GM12878 (cell line): ENCODE data around the gene ANAPC2. TPM values are rescaled to one million over a fixed set of nuclear protein-coding genes. Genes with fewer than 3 reads are reported as not detected.

ENCODE experiments used
- ATAC-seq: fragments of 200-7000 bp; cut with Tn5 transposase; 3 replicates; pipeline ENCODE4 v1.9.1; 2020; ENCODE audit warnings: mild to moderate bottlenecking, moderate library complexity
- BruUV-seq: library from RNA; stranded (reverse); fragments of 400-500 nt; replicated peaks from 2 replicates; lab custom pipeline; 2021; lab: Mats Ljungman, UMichigan
- CTCF ChIA-PET: fragments of 300-600 bp; sonication (Branson Sonifier 250); formaldehyde crosslinking; extraction: SDS; loops from one replicate; lab custom pipeline; 2021; ENCODE audit warnings: inconsistent platforms; lab: Yijun Ruan, JAX
- POLR2A ChIA-PET: fragments of 350-600 bp; formaldehyde crosslinking; extraction: SDS; loops from one replicate; lab custom pipeline; 2021; ENCODE audit warnings: inconsistent platforms; lab: Charles Lee
- RAD21 ChIA-PET: fragments of 300-600 bp; sonication (Branson Sonifier 250); formaldehyde crosslinking; loops from one replicate; lab custom pipeline; 2023; ENCODE audit warnings: antibody characterized with exemption; ENCODE audit not compliant: unreplicated experiment; lab: Charles Lee
- SMC1A ChIA-PET: fragments of 300-600 bp; sonication (Branson Sonifier 250); formaldehyde crosslinking; loops from one replicate; lab custom pipeline; 2023; ENCODE audit not compliant: unreplicated experiment, uncharacterized antibody; lab: Charles Lee
- DNase-seq: peaks from one replicate; pipeline ENCODE4 v3.0.0-alpha.2; 2011; ENCODE audit warnings: low read depth, low spot score
- FAIRE-seq: peaks from 3 replicates; lab custom pipeline; 2011; peaks lifted over from hg19 to GRCh38; lab: Jason Lieb, UNC
- H2AFZ ChIP-seq: 2 replicates; pipeline ENCODE4 v1.6.0; 2011; ENCODE audit warnings: low read depth, low read length, control low read depth; ENCODE audit not compliant: control insufficient read depth
- H3K27ac ChIP-seq: 2 replicates; pipeline ENCODE4 v1.5.1; 2011; ENCODE audit warnings: control low read depth; ENCODE audit not compliant: control insufficient read depth, insufficient read depth
- H3K27me3 ChIP-seq, 2 experiments: replicated peaks in 1 of 2; 2 replicates each; pipeline versions ENCODE4 v1.6.0 to v1.6.1; 2011; ENCODE audit warnings: low read length in 1 of 2; ENCODE audit not compliant: control insufficient read depth in 2 of 2, insufficient read depth in 2 of 2
- H3K36me3 ChIP-seq, 2 experiments: 2 replicates each; pipeline ENCODE4 v1.5.1; 2011; ENCODE audit warnings: low read length in 1 of 2; ENCODE audit not compliant: control insufficient read depth in 2 of 2, insufficient read depth in 2 of 2
- H3K4me1 ChIP-seq: 2 replicates; pipeline ENCODE4 v1.6.1; 2011; ENCODE audit warnings: mild to moderate bottlenecking, low read length, moderate library complexity, mixed read lengths; ENCODE audit not compliant: control insufficient read depth, insufficient read depth
- H3K4me2 ChIP-seq: 2 replicates; pipeline ENCODE4 v1.6.0; 2011; ENCODE audit warnings: control low read depth; ENCODE audit not compliant: control insufficient read depth, insufficient read depth
- H3K4me3 ChIP-seq: fragments of 200-600 bp; sonication (generic); 2 replicates; pipeline ENCODE4 v1.5.1; 2016
- H3K79me2 ChIP-seq: 2 replicates; pipeline ENCODE4 v1.6.0; 2011; ENCODE audit warnings: low read length; ENCODE audit not compliant: control insufficient read depth, insufficient read depth
- H3K9ac ChIP-seq: 2 replicates; pipeline ENCODE4 v1.8.0; 2011; ENCODE audit warnings: low read length, control low read depth, mixed read lengths; ENCODE audit not compliant: control insufficient read depth, insufficient read depth
- H3K9me3 ChIP-seq: replicated peaks from 3 replicates; pipeline ENCODE4 v1.5.1; 2011; ENCODE audit warnings: mild to moderate bottlenecking, low read length; ENCODE audit not compliant: control insufficient read depth, insufficient read depth
- H4K20me1 ChIP-seq: 2 replicates; pipeline ENCODE4 v1.6.0; 2011; ENCODE audit not compliant: control insufficient read depth, insufficient read depth
- IKZF1 ChIP-seq: fragments of 450-650 bp; conservative IDR thresholded peaks from 2 replicates; pipeline ENCODE4 v1.6.1; 2017; ENCODE audit warnings: antibody characterized with exemption, mild to moderate bottlenecking
- JUND ChIP-seq: IDR thresholded peaks from 2 replicates; pipeline ENCODE4 v1.6.1; 2012; ENCODE audit warnings: low read depth, mild to moderate bottlenecking, low read length, improper control_type of control experiment, moderate library complexity
- MTA3 ChIP-seq: IDR thresholded peaks from 2 replicates; pipeline ENCODE4 v1.6.1; 2012; ENCODE audit warnings: low read length, inconsistent platforms, borderline replicate concordance
- WGBS: methylation state at CpG from one replicate; pipeline ENCODE4 v1.1.6; 2016; ENCODE audit warnings: low lambda C conversion rate; ENCODE audit not compliant: insufficient replicate concordance, insufficient coverage; ENCODE audit errors: missing lambda C conversion rate; 5-methylcytosine and 5-hydroxymethylcytosine counted together
- in situ Hi-C: fragments of 300-500 bp; cut with MboI; formaldehyde crosslinking; loops from 9 replicates; pipeline ENCODE4 v1.14.3; 2018; ENCODE audit warnings: mixed read lengths
- intact Hi-C: fragments of 100-400 bp; cut with micrococcal nuclease; formaldehyde crosslinking; loops from one replicate; pipeline ENCODE4 v1.14.2; 2022; ENCODE audit not compliant: unreplicated experiment
- polyA plus RNA-seq, 11 experiments: library from polyadenylated mRNA; depleted of rRNA in 4 of 11; unstranded in 6 of 11; stranded (reverse) in 5 of 11; fragments of >200 nt; fragmentation: Nextera tagmentation in 4 of 11; fragmentation: Illumina TruSeq in 1 of 11; extraction: Ambion mirVana in 4 of 11; extraction: Trizol in 1 of 11; gene quantifications; 1 replicate in 1 of 11; 2 replicates in 10 of 11; pipeline versions ENCODE4 v1.2.1 to v1.2.3, GENCODE V29; 2011 to 2016; ENCODE audit warnings: inconsistent platforms in 2 of 11, missing spikeins in 2 of 11, low read depth in 1 of 11
- total RNA-seq, 4 experiments: library from RNA; depleted of rRNA in 3 of 4; stranded (reverse); fragments of >200 nt in 3 of 4; fragmentation: Illumina TruSeq in 1 of 4; extraction: Trizol in 1 of 4; gene quantifications; 2 replicates each; pipeline versions ENCODE4 v1.2.1 to v1.2.3, GENCODE V29; 2013 to 2021

Gene ANAPC2
- total and polyA plus RNA-seq, 10 of the 15 experiments (the other 5 are each of a cell fraction or from before 2014, with no cell fraction given): 0.03 to 65.2 (median 20.5) TPM

DNA sequence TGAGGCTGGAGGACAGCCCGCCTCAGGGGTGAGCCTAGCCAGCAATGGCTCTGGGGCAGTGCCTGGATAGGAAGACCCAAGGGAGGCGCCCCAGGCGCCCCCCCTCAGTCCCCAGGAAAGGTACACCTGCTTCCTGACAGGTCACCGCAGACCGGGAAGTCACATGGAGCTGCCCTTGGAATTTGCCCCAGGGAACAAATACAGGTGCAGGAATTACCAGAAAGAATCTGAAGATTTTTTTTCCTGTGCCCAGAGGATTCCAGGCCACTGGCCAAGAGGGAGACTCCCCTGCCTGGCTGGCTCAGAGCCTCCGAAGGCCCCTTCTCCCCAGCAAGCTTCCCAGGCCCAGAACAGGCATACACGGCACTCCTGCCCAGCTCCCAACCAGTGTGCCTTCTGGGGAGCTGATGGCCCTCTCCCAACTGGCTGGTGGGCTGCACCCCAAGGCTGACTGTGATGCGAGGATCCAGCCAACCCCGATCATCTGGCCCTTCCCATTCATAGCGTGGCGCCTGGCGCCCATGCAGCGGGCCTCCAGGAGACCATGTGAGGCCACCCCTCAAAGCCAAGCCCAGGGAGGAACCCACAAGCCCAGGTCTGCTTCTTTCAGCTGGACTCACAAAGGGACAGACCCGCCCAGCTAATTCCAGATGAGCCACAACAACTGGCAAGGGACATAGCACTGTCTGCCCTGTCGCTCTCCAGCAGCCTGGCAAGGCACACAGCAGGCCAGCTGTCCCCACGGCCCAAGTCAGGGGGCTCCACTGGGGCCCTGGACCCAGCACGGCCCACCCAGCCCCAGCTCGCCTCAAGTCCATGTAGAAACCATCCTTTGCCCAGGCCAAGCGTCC lies 9.9 kb upstream of the ANAPC2 start:
- SMC1A ChIA-PET: interaction anchor here (0.9 to 1.9 kb wide), 3 partner anchors 9 to 49 kb away, joined by 4 to 9 read pairs (median 5); partner anchors contain the start of genes ANAPC2 and SSNA1
- RAD21 ChIA-PET: interaction anchor here (1.3 kb wide), 1 partner anchor 29 kb away, joined by 3 read pairs; no protein-coding TSS in a partner anchor
- Histone ChIP-seq H3K27ac (no peak overlapping the region), H2AFZ (no peak overlapping the region), H3K9me3 (no peaks in the 10 kb centered on the region), H3K4me1 (peaks cover 21% of the 10 kb centered on the region), H3K4me2 (peak overlapping the region; percentile 54; the same call in 1 of the 2 replicates), H3K79me2 (peaks cover 8% of the 10 kb centered on the region), H4K20me1 (no peaks in the 10 kb centered on the region), H3K27me3 (no peaks in the 10 kb centered on the region), H3K36me3 (no peaks in the 10 kb centered on the region), H3K9ac (no peak overlapping the region), H3K4me3 (no peak overlapping the region)
- in situ Hi-C loops: no loop called here
- no peak; the same call in 1 of the 2 replicates for TF ChIP-seq IKZF1
- no peak for TF ChIP-seq JUND
- TF ChIP-seq MTA3: no peak
- CTCF ChIA-PET: interaction anchor here (0.6 kb wide), 1 partner anchor 28 kb away, joined by 3 read pairs; no protein-coding TSS in a partner anchor
- BruUV-seq: no TSS peak
- intact Hi-C loops: no loop called here
- FAIRE-seq (no peak), ATAC-seq (no peak), DNase-seq (no peak)
- POLR2A ChIA-PET: interaction anchor here (0.8 to 2.5 kb wide), 5 partner anchors 9 to 150 kb away, joined by 3 to 9 read pairs (median 6); partner anchors contain the start of genes RNF208 and SSNA1
- WGBS: 76% methylated on average over 19 of the region's 19 CpGs
